ENCODE results near the gene POLR2L.
A peak's percentile ranks its signal among the peaks of the same experiment; 100 is the strongest.

The POLR2L gene

DNA sequence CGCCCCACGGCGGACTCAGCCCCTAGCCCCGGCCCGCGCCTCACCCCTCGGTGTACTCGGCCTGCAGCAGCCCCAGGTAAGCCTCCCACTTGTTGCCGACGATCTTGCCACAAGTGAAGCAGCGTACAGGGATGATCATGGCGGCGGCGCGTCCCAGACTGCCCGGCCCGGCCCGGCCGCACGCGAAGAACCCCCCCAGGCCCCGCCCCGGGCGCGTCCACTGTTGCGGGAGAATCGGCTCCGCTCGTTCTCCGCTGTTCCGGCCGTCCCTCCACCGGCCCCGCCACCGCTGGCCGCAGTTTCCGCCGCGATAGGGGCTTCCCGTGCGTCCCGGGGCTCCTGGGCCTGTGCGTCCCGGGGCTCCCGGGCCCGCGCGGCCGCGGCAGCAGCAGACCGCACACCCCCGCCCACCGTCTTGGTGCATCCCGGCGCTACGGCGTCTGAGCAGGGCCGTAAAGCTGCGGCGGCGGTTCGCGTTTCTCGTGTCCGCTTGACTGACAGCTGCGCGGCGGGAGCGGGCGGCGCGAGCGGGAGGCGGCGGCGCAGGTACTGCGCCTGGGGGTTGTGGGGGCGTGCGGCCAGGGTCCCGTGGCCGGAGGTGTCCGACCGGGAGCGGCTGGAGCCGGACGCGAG is at the start of gene POLR2L, which contains the start of gene TSPAN4:
Gene POLR2L (minus strand): TSS at position 160 of the 633 bp plus-strand sequence. CDS start 21 bp downstream, at position 139.
Gene TSPAN4 (plus strand): TSS at position 483 of the 633 bp plus-strand sequence. CDS start 7,453 bp downstream, outside the sequence.
- peak; percentile 61 to 84 for DNase-seq (ENCODE audit: extremely low read depth in 1 of 2, low read depth in 1 of 2)

DNA sequence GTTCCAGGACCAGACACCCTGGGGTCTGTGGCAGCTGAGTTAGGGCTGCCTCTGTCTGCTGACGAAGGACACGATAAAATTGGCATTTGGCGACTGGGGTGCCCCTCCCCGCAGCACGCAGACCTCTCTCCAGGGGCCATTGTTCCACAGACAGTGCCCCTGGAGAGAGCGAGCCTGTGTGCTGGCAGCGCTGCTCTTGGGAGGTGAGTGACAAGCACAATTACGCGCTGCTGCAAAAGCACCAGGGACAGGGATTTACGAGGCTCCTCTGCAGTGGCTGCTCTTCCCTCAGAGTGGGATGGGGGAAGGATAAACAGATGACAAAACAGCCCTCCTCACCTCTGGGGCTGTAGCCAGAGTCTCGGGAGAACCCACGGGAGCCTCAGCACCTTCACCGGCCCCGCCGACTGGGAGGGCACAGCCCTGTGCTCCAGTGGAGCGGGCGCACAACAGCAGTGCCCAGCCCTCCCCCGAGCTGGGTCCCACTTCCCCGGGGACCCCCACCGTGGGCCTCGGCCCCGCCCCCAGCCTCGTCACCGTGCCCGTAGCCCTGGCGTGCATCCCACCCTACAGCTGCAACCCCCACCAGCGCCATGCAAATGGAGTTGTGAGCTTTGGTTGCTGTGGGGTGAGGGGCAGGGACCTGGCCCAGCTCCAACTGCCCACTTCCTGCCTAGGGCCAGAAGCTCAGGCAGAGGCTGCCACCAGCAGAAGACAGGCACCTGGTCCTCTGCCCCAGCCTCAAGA is 48.6 kb upstream of the POLR2L start:
- no peak for DNase-seq (ENCODE audit: extremely low read depth in 1 of 2, low read depth in 1 of 2)

- DNase-seq (ENCODE audit: extremely low read depth in 1 of 2, low read depth in 1 of 2) = no peak
These were observed 47.6 kb upstream of the POLR2L start for GRCh38 chr11:889687-890475.

GRCh38 chr11:889257-889656 is 46.9 kb upstream of the POLR2L start:
- no peak for DNase-seq (ENCODE audit: extremely low read depth in 1 of 2, low read depth in 1 of 2)

GRCh38 chr11:888310-889212 is 46.2 kb upstream of the POLR2L start:
- no peak for DNase-seq (ENCODE audit: extremely low read depth in 1 of 2, low read depth in 1 of 2)

DNA sequence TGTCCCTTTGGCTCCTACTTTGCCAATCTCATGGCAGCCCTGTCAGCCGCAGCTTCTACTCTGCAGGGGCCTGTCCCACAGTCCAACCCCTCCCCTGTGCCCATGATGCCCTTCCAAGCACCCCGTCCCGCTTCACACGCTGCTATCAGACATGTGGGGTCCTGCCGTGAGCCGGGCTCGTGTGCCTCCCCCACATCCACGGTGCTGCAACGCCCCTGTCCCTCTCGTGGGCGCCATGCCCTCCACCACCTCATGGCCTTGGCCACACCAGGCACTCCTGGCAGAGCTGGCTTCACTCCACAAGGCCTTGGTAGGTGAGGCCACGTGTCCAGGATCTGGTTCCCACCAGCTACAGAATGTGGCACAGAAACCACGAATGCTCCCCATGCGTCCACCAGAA is 45.3 kb upstream of the POLR2L start:
- DNase-seq (ENCODE audit: extremely low read depth in 1 of 2, low read depth in 1 of 2) = no peak

GRCh38 chr11:886568-886967 is 44.2 kb upstream of the POLR2L start:
- no peak for DNase-seq (ENCODE audit: extremely low read depth in 1 of 2, low read depth in 1 of 2)

DNA sequence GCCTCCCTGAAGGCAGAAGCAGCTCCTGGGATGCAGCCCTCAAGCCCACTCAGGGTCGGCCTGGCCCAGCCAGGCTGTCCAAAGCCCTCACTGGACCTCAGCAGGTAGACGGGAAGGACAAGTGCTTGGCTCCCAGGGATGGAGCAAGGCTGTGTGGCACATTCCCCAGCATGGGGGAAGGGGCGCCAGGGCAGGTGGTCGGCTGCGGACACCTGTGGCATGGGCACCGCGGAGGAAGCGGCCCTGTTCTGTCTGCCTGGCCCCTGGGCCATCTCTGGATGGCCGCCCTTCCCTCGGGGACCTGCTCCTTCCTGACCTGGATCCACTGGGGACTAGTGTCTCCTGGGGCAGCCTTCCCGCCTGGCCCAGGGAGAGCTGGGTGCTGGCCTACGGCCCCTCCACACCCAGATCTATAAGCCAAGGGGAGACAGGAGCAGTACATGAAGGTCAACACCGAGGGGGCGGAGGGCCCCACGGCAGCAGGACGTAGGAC is 42.3 kb upstream of the POLR2L start:
- DNase-seq (ENCODE audit: extremely low read depth in 1 of 2, low read depth in 1 of 2) = no peak

DNA sequence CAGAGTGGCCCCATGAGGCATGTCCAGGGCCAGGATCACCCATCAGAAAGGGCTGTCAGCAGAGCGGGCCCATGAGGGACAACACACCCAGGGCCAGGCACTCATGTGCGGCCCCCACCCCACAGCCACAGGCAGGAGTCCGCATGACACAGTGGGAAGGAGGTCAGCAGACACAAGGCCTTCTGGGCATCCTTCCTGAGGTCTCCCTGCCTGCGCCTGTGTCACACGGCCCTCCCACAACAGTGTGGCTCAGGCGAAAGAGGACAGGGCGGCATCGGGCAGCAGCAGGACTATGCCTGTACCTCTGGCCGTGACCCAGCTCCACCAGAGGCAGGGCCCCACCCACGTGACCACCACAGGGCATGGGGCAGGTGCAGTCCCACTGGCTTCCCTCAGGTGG is 41.2 kb upstream of the POLR2L start:
- no peak for DNase-seq (ENCODE audit: extremely low read depth in 1 of 2, low read depth in 1 of 2)

DNA sequence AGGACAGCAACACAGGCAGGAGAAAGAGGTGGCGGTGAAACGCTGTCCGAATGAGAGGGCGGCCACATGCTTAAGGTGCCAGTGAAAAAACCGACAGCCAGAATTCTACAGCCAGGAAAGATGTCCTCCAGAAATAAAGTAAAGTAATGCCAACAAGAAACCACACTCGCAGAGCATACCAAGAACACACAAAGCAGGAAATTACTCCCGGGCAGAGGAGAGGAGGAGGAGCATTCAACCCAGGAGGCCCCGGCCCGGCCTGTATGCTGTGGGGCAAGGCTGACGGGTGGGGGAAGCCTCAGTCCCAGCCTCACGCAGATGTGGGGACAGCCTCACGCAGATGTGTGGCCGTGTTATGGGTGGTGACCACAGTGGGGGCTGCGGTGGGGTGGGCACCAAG is 40.3 kb upstream of the POLR2L start:
- no peak for DNase-seq (ENCODE audit: extremely low read depth in 1 of 2, low read depth in 1 of 2)

DNA sequence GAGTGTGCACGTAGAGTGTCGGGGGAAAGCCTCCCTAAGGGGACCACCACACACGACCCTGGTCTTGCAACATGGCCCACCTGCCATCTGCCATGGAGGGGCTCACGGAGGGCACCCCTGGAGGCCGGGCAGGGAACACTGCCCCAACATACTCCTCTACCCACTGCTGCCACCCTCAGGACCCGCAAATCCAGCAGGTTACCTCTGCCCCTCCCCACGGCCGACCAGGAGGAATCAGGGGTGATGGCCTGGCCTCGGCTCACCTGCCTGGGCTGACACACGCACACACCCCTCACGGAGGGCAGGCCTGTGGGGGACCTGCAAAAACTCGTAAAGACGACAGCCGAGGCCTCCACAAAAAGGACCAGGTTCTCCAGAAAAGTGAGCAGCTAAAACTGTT is 38.1 kb upstream of the POLR2L start:
- no peak for DNase-seq (ENCODE audit: extremely low read depth in 1 of 2, low read depth in 1 of 2)

GRCh38 chr11:877565-877964 is 35.2 kb upstream of the POLR2L start:
- no peak for DNase-seq (ENCODE audit: extremely low read depth in 1 of 2, low read depth in 1 of 2)

DNA sequence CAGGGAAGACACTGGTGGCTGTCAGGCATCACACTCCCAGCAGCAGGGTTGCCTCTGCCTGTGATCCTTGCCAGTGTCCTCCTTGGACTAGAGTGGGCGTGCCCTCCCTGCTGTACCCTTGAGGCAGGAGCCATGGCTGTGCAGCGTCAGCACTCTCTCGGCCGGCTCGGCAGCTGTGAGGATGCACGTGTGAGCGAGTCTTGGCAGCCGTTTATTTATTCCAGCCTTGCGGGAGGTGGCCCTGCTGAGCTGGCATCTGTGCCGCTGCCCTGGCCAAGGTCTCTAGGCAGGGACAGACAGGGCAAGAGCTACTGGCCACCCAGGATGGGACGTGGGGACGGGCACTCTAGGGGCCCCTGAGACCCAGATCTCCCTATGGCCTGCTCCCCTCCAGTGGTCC is 34.2 kb upstream of the POLR2L start:
- DNase-seq (ENCODE audit: extremely low read depth in 1 of 2, low read depth in 1 of 2) = no peak

GRCh38 chr11:875769-876301 is 33.5 kb upstream of the POLR2L start:
- no peak for DNase-seq (ENCODE audit: extremely low read depth in 1 of 2, low read depth in 1 of 2)

- no peak for DNase-seq (ENCODE audit: extremely low read depth in 1 of 2, low read depth in 1 of 2)
These were observed 32.9 kb upstream of the POLR2L start for GRCh38 chr11:875203-875602.

DNA sequence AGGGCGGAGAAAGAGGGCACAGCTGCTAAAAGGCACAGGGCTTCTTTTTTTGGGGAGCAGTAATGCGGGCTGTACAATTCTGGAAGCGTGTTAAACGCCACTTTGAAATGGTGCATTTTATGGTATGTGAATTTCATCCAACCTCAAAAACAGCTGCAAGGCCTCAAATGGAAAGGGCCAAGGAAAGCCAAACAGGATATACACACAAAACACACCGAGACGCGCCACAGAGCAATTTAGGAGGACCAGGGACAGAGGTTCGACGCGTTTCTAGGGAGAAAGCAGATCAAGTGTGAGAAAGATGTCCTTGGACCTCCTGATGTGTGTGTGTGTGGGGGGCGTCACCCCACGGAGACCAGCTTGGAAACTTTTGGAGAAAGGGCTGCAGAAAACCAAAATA is 31.4 kb upstream of the POLR2L start:
- DNase-seq (ENCODE audit: extremely low read depth in 1 of 2, low read depth in 1 of 2) = no peak

DNA sequence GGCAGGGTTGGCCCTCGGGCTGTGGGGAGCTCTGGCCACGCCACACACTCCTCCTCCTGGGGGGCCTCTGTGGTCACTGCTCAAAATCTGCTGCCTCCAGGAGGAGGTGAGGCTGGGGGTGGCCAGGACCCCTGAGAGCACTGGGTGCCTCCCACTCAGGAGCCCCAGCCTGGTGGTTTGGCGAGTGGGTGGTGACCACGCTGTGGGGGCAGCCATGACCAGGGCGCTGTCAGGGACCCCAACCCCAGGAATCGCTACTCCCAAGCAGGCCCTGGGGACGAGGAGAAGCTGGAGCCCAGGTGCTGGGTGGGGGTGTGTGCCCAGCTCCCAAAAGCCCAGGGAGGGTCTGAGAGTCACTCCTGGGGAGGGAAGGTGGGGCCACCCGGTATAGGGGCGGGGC is 30.5 kb upstream of the POLR2L start:
- DNase-seq (ENCODE audit: extremely low read depth in 1 of 2, low read depth in 1 of 2) = no peak

DNA sequence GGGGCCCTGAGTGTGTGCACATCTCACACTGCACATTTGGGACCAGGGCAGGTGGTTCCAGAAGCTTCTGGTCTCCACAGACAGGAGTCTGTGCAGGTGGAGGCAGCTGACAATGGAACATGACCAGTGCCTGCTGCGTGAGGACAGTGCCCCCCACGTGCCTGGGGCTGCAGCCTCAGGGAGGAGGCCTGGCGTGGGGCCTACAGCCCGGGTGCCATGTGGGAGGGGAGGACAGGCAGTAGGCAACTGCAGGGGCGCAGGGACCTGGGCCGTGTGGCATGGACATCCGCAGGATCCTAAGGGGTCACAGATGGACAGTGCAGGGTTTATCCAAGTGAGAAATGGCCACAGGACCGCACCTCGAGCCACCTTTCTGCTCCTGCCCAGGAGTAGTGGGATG is 29.1 kb upstream of the POLR2L start:
- no peak for DNase-seq (ENCODE audit: extremely low read depth in 1 of 2, low read depth in 1 of 2)

- no peak for DNase-seq (ENCODE audit: extremely low read depth in 1 of 2, low read depth in 1 of 2)
These were observed 28.1 kb upstream of the POLR2L start for GRCh38 chr11:870418-870817.

- no peak for DNase-seq (ENCODE audit: extremely low read depth in 1 of 2, low read depth in 1 of 2)
These were observed 27.7 kb upstream of the POLR2L start for GRCh38 chr11:870127-870413.
